Neural progenitor cell (in vitro differentiated cells): Measurements from ENCODE around the gene LGALS16. TPM values are rescaled to one million over a fixed set of nuclear protein-coding genes. Genes with fewer than 3 reads are reported as not detected.

Experiments used
- DNase-seq: peaks from one replicate; pipeline ENCODE4 v3.0.0-alpha.2; 2016; ENCODE audit warnings: low spot score
- H2AFZ ChIP-seq: fragments of 200-600 bp; sonication (generic); replicated peaks from 2 replicates; pipeline ENCODE4 v1.6.1; 2016; ENCODE audit warnings: antibody characterized with exemption
- H3F3A ChIP-seq: fragments of 200-600 bp; sonication (generic); 2 replicates; pipeline ENCODE4 v1.6.1; 2016; ENCODE audit warnings: antibody characterized with exemption, low read depth
- H3K27ac ChIP-seq: fragments of 200-600 bp; sonication (generic); 2 replicates; pipeline ENCODE4 v1.5.1; 2016; ENCODE audit warnings: mild to moderate bottlenecking
- H3K27me3 ChIP-seq: fragments of 200-600 bp; sonication (generic); 2 replicates; pipeline ENCODE4 v1.6.1; 2016; ENCODE audit warnings: mild to moderate bottlenecking, moderate library complexity
- H3K36me3 ChIP-seq: fragments of 200-600 bp; sonication (generic); 2 replicates; pipeline ENCODE4 v1.5.1; 2016
- H3K4me1 ChIP-seq: fragments of 200-600 bp; sonication (generic); 2 replicates; pipeline ENCODE4 v1.6.1; 2016; ENCODE audit warnings: mixed run types
- H3K4me2 ChIP-seq: fragments of 200-600 bp; sonication (generic); 2 replicates; pipeline ENCODE4 v1.6.1; 2016
- H3K4me3 ChIP-seq: fragments of 200-600 bp; sonication (generic); 2 replicates; pipeline ENCODE4 v1.5.1; 2016
- H3K79me2 ChIP-seq: fragments of 200-600 bp; sonication (generic); 2 replicates; pipeline ENCODE4 v1.6.1; 2016; ENCODE audit warnings: low read depth
- H3K9ac ChIP-seq: fragments of 200-600 bp; sonication (generic); 2 replicates; pipeline ENCODE4 v1.6.1; 2016
- H3K9me3 ChIP-seq: fragments of 200-600 bp; sonication (generic); 2 replicates; pipeline ENCODE4 v1.5.1; 2016; ENCODE audit warnings: low read depth
- H4K20me1 ChIP-seq: fragments of 200-600 bp; sonication (generic); 2 replicates; pipeline ENCODE4 v1.6.1; 2016; ENCODE audit warnings: low read depth
- H3K27ac Mint-ChIP-seq: 3 replicates; pipeline ENCODE4 v1.8.0; 2021; ENCODE audit warnings: mixed read lengths
- H3K27me3 Mint-ChIP-seq: 2 replicates; pipeline ENCODE4 v1.8.0; 2022; ENCODE audit warnings: low read depth, mild to moderate bottlenecking, inconsistent platforms, moderate library complexity, mixed read lengths; ENCODE audit not compliant: insufficient read depth
- H3K36me3 Mint-ChIP-seq: 3 replicates; pipeline ENCODE4 v1.8.0; 2021; ENCODE audit warnings: mixed read lengths
- H3K4me1 Mint-ChIP-seq: 3 replicates; pipeline ENCODE4 v1.8.0; 2021; ENCODE audit warnings: mixed read lengths
- H3K4me3 Mint-ChIP-seq: 3 replicates; pipeline ENCODE4 v1.8.0; 2021; ENCODE audit warnings: mild to moderate bottlenecking, moderate library complexity, mixed read lengths
- H3K9me3 Mint-ChIP-seq: 3 replicates; pipeline ENCODE4 v1.8.0; 2020; ENCODE audit warnings: mixed read lengths
- CTCF ChIP-seq: fragments of 200-600 bp; sonication (generic); IDR thresholded peaks from 2 replicates; pipeline ENCODE4 v1.5.1; 2017; ENCODE audit warnings: antibody characterized with exemption, mild to moderate bottlenecking
- EZH2 ChIP-seq: fragments of 200-600 bp; sonication (generic); IDR thresholded peaks from 2 replicates; pipeline ENCODE4 v1.6.1; 2017; ENCODE audit warnings: antibody characterized with exemption, mild to moderate bottlenecking, moderate library complexity
- EZH2phosphoT487 ChIP-seq: fragments of 200-600 bp; sonication (generic); IDR thresholded peaks from 2 replicates; pipeline ENCODE4 v1.6.1; 2017; ENCODE audit warnings: antibody characterized with exemption
- total RNA-seq: library from RNA; depleted of rRNA; stranded (reverse); fragments of >200 nt; gene quantifications from 2 replicates; pipeline ENCODE4 v1.2.3, GENCODE V29; 2015; ENCODE audit warnings: low replicate concordance

LGALS16 gene
- total RNA-seq, 1 donor from 2014 or later, result not detected

GRCh38 chr19:39696387-39696786 is 40.7 kb downstream of the LGALS16 start:
- Histone ChIP-seq H3K4me1 (peaks cover 6% of the 10 kb centered on the region), H3K4me3 (no peak overlapping the region), H4K20me1 (no peaks in the 10 kb centered on the region), H3K79me2 (no peaks in the 10 kb centered on the region), H3K36me3 (no peaks in the 10 kb centered on the region), H3F3A (no peaks in the 10 kb centered on the region), H3K27me3 (no peaks in the 10 kb centered on the region), H3K27ac (no peak overlapping the region), H3K9ac (no peak overlapping the region), H3K9me3 (no peaks in the 10 kb centered on the region), H2AFZ (no peak overlapping the region), H3K4me2 (no peak overlapping the region)
- no peak overlapping the region for H3K27ac Mint-ChIP-seq
- H3K27me3 Mint-ChIP-seq, result peaks cover 2% of the 10 kb centered on the region
- no peaks in the 10 kb centered on the region for H3K4me1 Mint-ChIP-seq
- no peaks in the 10 kb centered on the region for H3K36me3 Mint-ChIP-seq
- no peak overlapping the region for H3K4me3 Mint-ChIP-seq
- no peaks in the 10 kb centered on the region for H3K9me3 Mint-ChIP-seq
- DNase-seq, result no peak
- TF ChIP-seq EZH2phosphoT487 (no peak), EZH2 (no peak), CTCF (no peak)

GRCh38 chr19:39698535-39698934 is 42.8 kb downstream of the LGALS16 start:
- Histone ChIP-seq H3K27ac (no peak overlapping the region), H4K20me1 (no peaks in the 10 kb centered on the region), H2AFZ (no peak overlapping the region), H3K36me3 (no peaks in the 10 kb centered on the region), H3K27me3 (no peaks in the 10 kb centered on the region), H3K79me2 (no peaks in the 10 kb centered on the region), H3K9ac (no peak overlapping the region), H3K4me1 (peaks cover 6% of the 10 kb centered on the region), H3F3A (no peaks in the 10 kb centered on the region), H3K9me3 (no peaks in the 10 kb centered on the region), H3K4me2 (no peak overlapping the region), H3K4me3 (no peak overlapping the region)
- peaks cover 2% of the 10 kb centered on the region for H3K27me3 Mint-ChIP-seq
- TF ChIP-seq EZH2 (no peak), EZH2phosphoT487 (no peak), CTCF (no peak)
- no peak for DNase-seq
- H3K4me3 Mint-ChIP-seq, result no peak overlapping the region
- H3K27ac Mint-ChIP-seq, result no peak overlapping the region
- no peaks in the 10 kb centered on the region for H3K4me1 Mint-ChIP-seq
- H3K9me3 Mint-ChIP-seq, result no peaks in the 10 kb centered on the region
- no peaks in the 10 kb centered on the region for H3K36me3 Mint-ChIP-seq

- Mint-ChIP-seq H3K4me1 (no peaks in the 10 kb centered on the region), H3K4me3 (no peak overlapping the region)
- DNase-seq, result no peak
Measured at GRCh38 chr19:39701291-39701690, 45.6 kb downstream of the LGALS16 start.

More at GRCh38 chr19:39701291-39701690, 45.6 kb downstream of the LGALS16 start:
- Histone ChIP-seq H3K27me3 (no peaks in the 10 kb centered on the region), H3K27ac (no peak overlapping the region), H3K9me3 (no peaks in the 10 kb centered on the region), H3K36me3 (no peaks in the 10 kb centered on the region), H3K4me1 (peaks cover 6% of the 10 kb centered on the region), H3F3A (no peaks in the 10 kb centered on the region), H2AFZ (no peak overlapping the region), H3K9ac (no peak overlapping the region), H3K4me2 (no peak overlapping the region), H3K79me2 (no peaks in the 10 kb centered on the region), H4K20me1 (no peaks in the 10 kb centered on the region), H3K4me3 (no peak overlapping the region)
- TF ChIP-seq CTCF, result no peak
- TF ChIP-seq EZH2phosphoT487, result no peak
- no peak for TF ChIP-seq EZH2
- H3K27ac Mint-ChIP-seq, result no peak overlapping the region
- H3K9me3 Mint-ChIP-seq, result no peaks in the 10 kb centered on the region
- H3K27me3 Mint-ChIP-seq, result peaks cover 7% of the 10 kb centered on the region
- no peaks in the 10 kb centered on the region for H3K36me3 Mint-ChIP-seq
